HEK293 (cell line): ENCODE results near the gene FDX2.

Source experiments
- CTCF ChIA-PET: fragments of 350-600 bp; formaldehyde crosslinking; extraction: SDS; loops from one replicate; lab custom pipeline; 2021; ENCODE audit warnings: antibody characterized with exemption; lab: Yijun Ruan, JAX
- POLR2A ChIA-PET: fragments of 300-600 bp; formaldehyde crosslinking; extraction: SDS; loops from one replicate; lab custom pipeline; 2020; ENCODE audit warnings: antibody characterized with exemption, inconsistent platforms; lab: Yijun Ruan, JAX
- H3K27ac ChIP-seq: fragments of 200-500 bp; sonication (Bioruptor generic); 2 replicates; pipeline ENCODE4 v1.5.1; 2014; ENCODE audit warnings: low read depth, low read length, control low read depth, inconsistent platforms; ENCODE audit errors: extremely low read depth
- H3K36me3 ChIP-seq, 2 experiments: fragments of 200-500 bp in 1 of 2; sonication (Bioruptor generic) in 1 of 2; 1 replicate in 1 of 2; 2 replicates in 1 of 2; pipeline ENCODE4 v1.5.1; 2014 to 2017; ENCODE audit warnings: inconsistent platforms in 2 of 2, low read length in 2 of 2; ENCODE audit not compliant: control insufficient read depth in 2 of 2, insufficient read depth in 1 of 2
- H3K4me1 ChIP-seq: fragments of 200-500 bp; sonication (Bioruptor generic); 2 replicates; pipeline ENCODE4 v1.5.1; 2014; ENCODE audit warnings: mild to moderate bottlenecking, low read length, inconsistent platforms; ENCODE audit not compliant: control insufficient read depth, insufficient read depth
- H3K4me3 ChIP-seq: 2 replicates; pipeline ENCODE4 v1.5.1; 2011; ENCODE audit warnings: low read depth, mild to moderate bottlenecking, control low read depth, low read length, moderate library complexity
- H3K9me3 ChIP-seq: fragments of 200-500 bp; sonication (Bioruptor generic); 2 replicates; pipeline ENCODE4 v1.5.1; 2014; ENCODE audit warnings: low read depth, low read length, inconsistent platforms; ENCODE audit not compliant: control insufficient read depth, insufficient read depth
- KLF1 ChIP-seq: fragments of 450-650 bp; formaldehyde crosslinking; IDR thresholded peaks from 2 replicates; pipeline ENCODE4 v1.5.1; 2016; ENCODE audit warnings: missing biosample characterization, missing genetic modification characterization
- OSR2 ChIP-seq: fragments of 450-650 bp; formaldehyde crosslinking; IDR thresholded peaks from 2 replicates; pipeline ENCODE4 v1.5.1; 2016; ENCODE audit warnings: missing biosample characterization, missing genetic modification characterization
- SCRT2 ChIP-seq: fragments of 450-650 bp; formaldehyde crosslinking; IDR thresholded peaks from 2 replicates; pipeline ENCODE4 v1.5.1; 2016; ENCODE audit warnings: missing biosample characterization, missing genetic modification characterization
- TCF7L2 ChIP-seq: IDR thresholded peaks from 2 replicates; pipeline ENCODE4 v1.6.1; 2011; ENCODE audit warnings: low read depth, mild to moderate bottlenecking, inconsistent platforms, low read length, moderate library complexity, borderline replicate concordance
- ZBTB21 ChIP-seq: fragments of 450-650 bp; formaldehyde crosslinking; IDR thresholded peaks from 2 replicates; pipeline ENCODE4 v1.5.1; 2017; ENCODE audit warnings: missing biosample characterization, missing genetic modification characterization
- ZFP37 ChIP-seq: fragments of 450-650 bp; formaldehyde crosslinking; IDR thresholded peaks from 2 replicates; pipeline ENCODE4 v1.5.1; 2016; ENCODE audit warnings: missing biosample characterization, missing genetic modification characterization
- ZFP69B ChIP-seq: fragments of 450-650 bp; formaldehyde crosslinking; IDR thresholded peaks from 2 replicates; pipeline ENCODE4 v1.5.1; 2016; ENCODE audit warnings: missing biosample characterization, missing genetic modification characterization
- ZNF10 ChIP-seq: fragments of 450-650 bp; formaldehyde crosslinking; IDR thresholded peaks from 2 replicates; pipeline ENCODE4 v1.5.1; 2017; ENCODE audit warnings: missing biosample characterization, missing genetic modification characterization
- ZNF132 ChIP-seq: fragments of 450-650 bp; formaldehyde crosslinking; IDR thresholded peaks from 2 replicates; pipeline ENCODE4 v1.5.1; 2017; ENCODE audit warnings: missing biosample characterization, missing genetic modification characterization, borderline replicate concordance
- ZNF155 ChIP-seq: fragments of 450-650 bp; formaldehyde crosslinking; IDR thresholded peaks from 2 replicates; pipeline ENCODE4 v1.5.1; 2016; ENCODE audit warnings: missing biosample characterization, missing genetic modification characterization
- ZNF175 ChIP-seq: fragments of 450-650 bp; formaldehyde crosslinking; IDR thresholded peaks from 2 replicates; pipeline ENCODE4 v1.5.1; 2016; ENCODE audit warnings: missing biosample characterization, missing genetic modification characterization
- ZNF341 ChIP-seq: fragments of 450-650 bp; formaldehyde crosslinking; IDR thresholded peaks from 2 replicates; pipeline ENCODE4; 2016; ENCODE audit warnings: low read depth, missing biosample characterization, missing genetic modification characterization
- ZNF350 ChIP-seq: fragments of 450-650 bp; formaldehyde crosslinking; IDR thresholded peaks from 2 replicates; pipeline ENCODE4 v1.5.0; 2017; ENCODE audit warnings: missing biosample characterization, mild to moderate bottlenecking, missing genetic modification characterization
- ZNF354C ChIP-seq: fragments of 450-650 bp; formaldehyde crosslinking; IDR thresholded peaks from 2 replicates; pipeline ENCODE4 v1.5.1; 2016; ENCODE audit warnings: missing biosample characterization, missing genetic modification characterization, low read depth, borderline replicate concordance
- ZNF501 ChIP-seq: fragments of 450-650 bp; formaldehyde crosslinking; IDR thresholded peaks from 2 replicates; pipeline ENCODE4 v1.5.1; 2016; ENCODE audit warnings: missing biosample characterization, missing genetic modification characterization
- ZNF571 ChIP-seq: fragments of 450-650 bp; formaldehyde crosslinking; IDR thresholded peaks from 2 replicates; pipeline ENCODE4 v1.5.0; 2017; ENCODE audit warnings: missing biosample characterization, missing genetic modification characterization
- ZNF623 ChIP-seq: fragments of 450-650 bp; formaldehyde crosslinking; IDR thresholded peaks from 2 replicates; pipeline ENCODE4 v1.5.1; 2016; ENCODE audit warnings: missing biosample characterization, missing genetic modification characterization
- ZNF658 ChIP-seq: fragments of 450-650 bp; formaldehyde crosslinking; IDR thresholded peaks from 2 replicates; pipeline ENCODE4; 2016; ENCODE audit warnings: missing biosample characterization, missing genetic modification characterization
- ZNF677 ChIP-seq: fragments of 450-650 bp; IDR thresholded peaks from 2 replicates; pipeline ENCODE4 v1.5.0; 2018; ENCODE audit warnings: missing biosample characterization, mild to moderate bottlenecking, missing genetic modification characterization, moderate library complexity
- ZNF830 ChIP-seq: fragments of 450-650 bp; IDR thresholded peaks from 2 replicates; pipeline ENCODE4 v1.5.0; 2018; ENCODE audit warnings: missing biosample characterization, missing genetic modification characterization, low read depth, mild to moderate bottlenecking, moderate library complexity
- TF ChIP-seq, protein P1 (sequence below): fragments of 450-650 bp; formaldehyde crosslinking; IDR thresholded peaks from 2 replicates; pipeline ENCODE4 v1.5.1; 2016; ENCODE audit warnings: missing biosample characterization, missing genetic modification characterization, borderline replicate concordance
- TF ChIP-seq, protein P2 (sequence below): fragments of 450-650 bp; formaldehyde crosslinking; conservative IDR thresholded peaks from 2 replicates; pipeline ENCODE4 v1.5.1; 2016; ENCODE audit warnings: low read depth, missing biosample characterization, missing genetic modification characterization
- TF ChIP-seq, protein P3 (sequence below): fragments of 450-650 bp; IDR thresholded peaks from 2 replicates; pipeline ENCODE4 v1.5.1; 2018; ENCODE audit warnings: missing biosample characterization, mild to moderate bottlenecking, missing genetic modification characterization
- TF ChIP-seq, protein P4 (sequence below): fragments of 450-650 bp; formaldehyde crosslinking; IDR thresholded peaks from 2 replicates; pipeline ENCODE4 v1.5.1; 2016; ENCODE audit warnings: missing biosample characterization, missing genetic modification characterization

The FDX2 gene

DNA sequence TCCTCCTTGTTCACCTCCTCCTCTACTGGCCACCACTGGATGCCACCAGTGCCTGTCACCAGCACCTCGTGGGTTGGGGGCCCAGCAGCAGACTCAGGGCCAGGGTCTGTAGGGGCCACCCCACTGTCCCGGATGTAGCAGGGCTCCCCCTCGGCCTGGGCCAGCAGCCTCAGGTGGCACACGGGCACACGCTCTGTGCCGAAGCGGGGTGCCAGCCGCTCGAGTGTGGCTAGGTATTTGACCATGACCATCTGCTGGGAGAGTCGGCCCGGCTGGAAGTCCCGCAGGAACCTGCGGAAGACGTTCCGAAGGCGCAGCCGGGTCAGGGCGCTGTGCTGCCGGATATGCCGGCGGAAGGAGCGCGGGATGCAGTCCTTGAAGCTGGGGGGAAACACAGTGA is 49.7 kb upstream of the FDX2 start (continued):
- TF ChIP-seq ZNF175 (tag by site-specific recombination) (no peak), TCF7L2 (no peak), ZNF501 (tag by site-specific recombination) (no peak), ZNF155 (tag by site-specific recombination) (no peak), ZNF354C (tag by site-specific recombination) (no peak)
- TF ChIP-seq, protein P1, sequence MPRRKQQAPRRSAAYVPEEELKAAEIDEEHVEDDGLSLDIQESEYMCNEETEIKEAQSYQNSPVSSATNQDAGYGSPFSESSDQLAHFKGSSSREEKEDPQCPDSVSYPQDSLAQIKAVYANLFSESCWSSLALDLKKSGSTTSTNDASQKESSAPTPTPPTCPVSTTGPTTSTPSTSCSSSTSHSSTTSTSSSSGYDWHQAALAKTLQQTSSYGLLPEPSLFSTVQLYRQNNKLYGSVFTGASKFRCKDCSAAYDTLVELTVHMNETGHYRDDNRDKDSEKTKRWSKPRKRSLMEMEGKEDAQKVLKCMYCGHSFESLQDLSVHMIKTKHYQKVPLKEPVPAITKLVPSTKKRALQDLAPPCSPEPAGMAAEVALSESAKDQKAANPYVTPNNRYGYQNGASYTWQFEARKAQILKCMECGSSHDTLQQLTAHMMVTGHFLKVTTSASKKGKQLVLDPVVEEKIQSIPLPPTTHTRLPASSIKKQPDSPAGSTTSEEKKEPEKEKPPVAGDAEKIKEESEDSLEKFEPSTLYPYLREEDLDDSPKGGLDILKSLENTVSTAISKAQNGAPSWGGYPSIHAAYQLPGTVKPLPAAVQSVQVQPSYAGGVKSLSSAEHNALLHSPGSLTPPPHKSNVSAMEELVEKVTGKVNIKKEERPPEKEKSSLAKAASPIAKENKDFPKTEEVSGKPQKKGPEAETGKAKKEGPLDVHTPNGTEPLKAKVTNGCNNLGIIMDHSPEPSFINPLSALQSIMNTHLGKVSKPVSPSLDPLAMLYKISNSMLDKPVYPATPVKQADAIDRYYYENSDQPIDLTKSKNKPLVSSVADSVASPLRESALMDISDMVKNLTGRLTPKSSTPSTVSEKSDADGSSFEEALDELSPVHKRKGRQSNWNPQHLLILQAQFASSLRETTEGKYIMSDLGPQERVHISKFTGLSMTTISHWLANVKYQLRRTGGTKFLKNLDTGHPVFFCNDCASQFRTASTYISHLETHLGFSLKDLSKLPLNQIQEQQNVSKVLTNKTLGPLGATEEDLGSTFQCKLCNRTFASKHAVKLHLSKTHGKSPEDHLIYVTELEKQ (tag by site-specific recombination), result no peak

DNA sequence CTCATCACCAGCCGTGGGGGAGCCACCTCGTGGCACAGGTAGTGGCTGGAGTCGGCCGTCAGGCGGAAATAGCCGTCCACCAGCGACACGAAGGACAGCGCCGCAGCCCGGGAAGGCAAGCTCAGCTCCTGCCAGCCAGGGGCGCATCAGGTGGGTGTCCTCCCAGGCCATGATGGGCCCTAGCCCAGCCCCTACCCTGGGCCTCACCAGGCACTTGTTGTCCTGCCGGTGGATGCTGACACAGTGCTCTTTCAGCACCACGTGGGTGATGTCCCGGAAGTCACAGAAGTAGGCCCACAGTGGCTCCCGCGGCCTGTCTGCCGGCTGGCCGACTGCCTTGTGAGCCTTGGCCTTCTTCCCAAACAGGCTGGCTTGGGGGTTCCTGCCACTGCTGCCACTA is 48.8 kb upstream of the FDX2 start:
- POLR2A ChIA-PET, result no interaction called here
- Histone ChIP-seq H3K36me3 (peaks cover 22 to 81% of the 10 kb centered on the region in 2 experiments; a peak in 2 of 3 replicates), H3K27ac (no peak overlapping the region), H3K4me1 (no peaks in the 10 kb centered on the region), H3K9me3 (no peaks in the 10 kb centered on the region), H3K4me3 (no peak overlapping the region)
- no peak for TF ChIP-seq ZBTB21 (tag by site-specific recombination)
- TF ChIP-seq ZNF350 (tag by site-specific recombination), result no peak
- TF ChIP-seq ZNF830, result no peak
- TF ChIP-seq SCRT2, result peak; percentile 67
- CTCF ChIA-PET, result no interaction called here

DNA sequence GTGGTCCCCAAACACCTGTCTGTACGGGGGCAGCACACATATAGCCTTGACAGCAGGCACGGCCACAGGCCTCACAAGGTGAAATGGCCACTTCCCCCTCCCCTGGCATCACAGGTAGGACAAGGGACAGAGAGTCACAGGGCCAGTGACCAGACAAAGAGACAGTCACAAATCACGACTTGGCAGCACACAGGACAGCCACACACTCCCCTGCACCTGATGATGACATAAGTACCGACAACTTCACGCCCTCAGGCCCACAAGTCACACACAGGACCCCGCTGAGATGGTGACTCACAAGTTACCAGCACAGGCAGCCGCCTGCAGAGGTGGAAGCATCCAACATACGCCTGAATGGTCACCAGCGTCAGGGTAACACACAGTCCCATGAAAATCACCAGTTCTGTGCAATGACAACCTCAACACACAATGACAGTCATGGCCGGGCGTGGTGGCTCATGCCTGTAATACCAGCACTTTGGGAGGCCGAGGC is 48.0 kb upstream of the FDX2 start:
- no peak overlapping the region for H3K27ac ChIP-seq
- H3K9me3 ChIP-seq, result no peaks in the 10 kb centered on the region
- ChIA-PET CTCF (no interaction called here), POLR2A (interaction anchor here (0.7 to 1.2 kb wide), 2 partner anchors 10 to 30 kb away, joined by 3 to 5 read pairs; partner anchors contain the start of gene RAVER1)
- H3K4me1 ChIP-seq, result no peaks in the 10 kb centered on the region
- no peak overlapping the region for H3K4me3 ChIP-seq
- peaks cover 21 to 79% of the 10 kb centered on the region in 2 experiments; a peak in 2 of 3 replicates for H3K36me3 ChIP-seq
- TF ChIP-seq OSR2 (tag by site-specific recombination), result no peak
- TF ChIP-seq ZFP69B (tag by site-specific recombination), result peak; percentile 54; the same call in 1 of the 2 replicates
- TF ChIP-seq ZNF623 (tag by site-specific recombination), result no peak
- TF ChIP-seq, protein P2, sequence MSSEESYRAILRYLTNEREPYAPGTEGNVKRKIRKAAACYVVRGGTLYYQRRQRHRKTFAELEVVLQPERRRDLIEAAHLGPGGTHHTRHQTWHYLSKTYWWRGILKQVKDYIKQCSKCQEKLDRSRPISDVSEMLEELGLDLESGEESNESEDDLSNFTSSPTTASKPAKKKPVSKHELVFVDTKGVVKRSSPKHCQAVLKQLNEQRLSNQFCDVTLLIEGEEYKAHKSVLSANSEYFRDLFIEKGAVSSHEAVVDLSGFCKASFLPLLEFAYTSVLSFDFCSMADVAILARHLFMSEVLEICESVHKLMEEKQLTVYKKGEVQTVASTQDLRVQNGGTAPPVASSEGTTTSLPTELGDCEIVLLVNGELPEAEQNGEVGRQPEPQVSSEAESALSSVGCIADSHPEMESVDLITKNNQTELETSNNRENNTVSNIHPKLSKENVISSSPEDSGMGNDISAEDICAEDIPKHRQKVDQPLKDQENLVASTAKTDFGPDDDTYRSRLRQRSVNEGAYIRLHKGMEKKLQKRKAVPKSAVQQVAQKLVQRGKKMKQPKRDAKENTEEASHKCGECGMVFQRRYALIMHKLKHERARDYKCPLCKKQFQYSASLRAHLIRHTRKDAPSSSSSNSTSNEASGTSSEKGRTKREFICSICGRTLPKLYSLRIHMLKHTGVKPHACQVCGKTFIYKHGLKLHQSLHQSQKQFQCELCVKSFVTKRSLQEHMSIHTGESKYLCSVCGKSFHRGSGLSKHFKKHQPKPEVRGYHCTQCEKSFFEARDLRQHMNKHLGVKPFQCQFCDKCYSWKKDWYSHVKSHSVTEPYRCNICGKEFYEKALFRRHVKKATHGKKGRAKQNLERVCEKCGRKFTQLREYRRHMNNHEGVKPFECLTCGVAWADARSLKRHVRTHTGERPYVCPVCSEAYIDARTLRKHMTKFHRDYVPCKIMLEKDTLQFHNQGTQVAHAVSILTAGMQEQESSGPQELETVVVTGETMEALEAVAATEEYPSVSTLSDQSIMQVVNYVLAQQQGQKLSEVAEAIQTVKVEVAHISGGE (tag by site-specific recombination), result no peak
- TF ChIP-seq ZNF341 (tag by site-specific recombination), result no peak
- peak; percentile 99 for TF ChIP-seq ZNF10
- TF ChIP-seq, protein P3, sequence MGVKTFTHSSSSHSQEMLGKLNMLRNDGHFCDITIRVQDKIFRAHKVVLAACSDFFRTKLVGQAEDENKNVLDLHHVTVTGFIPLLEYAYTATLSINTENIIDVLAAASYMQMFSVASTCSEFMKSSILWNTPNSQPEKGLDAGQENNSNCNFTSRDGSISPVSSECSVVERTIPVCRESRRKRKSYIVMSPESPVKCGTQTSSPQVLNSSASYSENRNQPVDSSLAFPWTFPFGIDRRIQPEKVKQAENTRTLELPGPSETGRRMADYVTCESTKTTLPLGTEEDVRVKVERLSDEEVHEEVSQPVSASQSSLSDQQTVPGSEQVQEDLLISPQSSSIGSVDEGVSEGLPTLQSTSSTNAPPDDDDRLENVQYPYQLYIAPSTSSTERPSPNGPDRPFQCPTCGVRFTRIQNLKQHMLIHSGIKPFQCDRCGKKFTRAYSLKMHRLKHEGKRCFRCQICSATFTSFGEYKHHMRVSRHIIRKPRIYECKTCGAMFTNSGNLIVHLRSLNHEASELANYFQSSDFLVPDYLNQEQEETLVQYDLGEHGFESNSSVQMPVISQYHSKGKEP, result no peak
- no peak for TF ChIP-seq ZNF658 (tag by site-specific recombination)
- no peak for TF ChIP-seq ZNF132 (tag by site-specific recombination)
- TF ChIP-seq ZNF571 (tag by site-specific recombination), result no peak
- TF ChIP-seq ZFP37 (tag by site-specific recombination), result no peak
- TF ChIP-seq ZNF677, result no peak
- TF ChIP-seq, protein P4, sequence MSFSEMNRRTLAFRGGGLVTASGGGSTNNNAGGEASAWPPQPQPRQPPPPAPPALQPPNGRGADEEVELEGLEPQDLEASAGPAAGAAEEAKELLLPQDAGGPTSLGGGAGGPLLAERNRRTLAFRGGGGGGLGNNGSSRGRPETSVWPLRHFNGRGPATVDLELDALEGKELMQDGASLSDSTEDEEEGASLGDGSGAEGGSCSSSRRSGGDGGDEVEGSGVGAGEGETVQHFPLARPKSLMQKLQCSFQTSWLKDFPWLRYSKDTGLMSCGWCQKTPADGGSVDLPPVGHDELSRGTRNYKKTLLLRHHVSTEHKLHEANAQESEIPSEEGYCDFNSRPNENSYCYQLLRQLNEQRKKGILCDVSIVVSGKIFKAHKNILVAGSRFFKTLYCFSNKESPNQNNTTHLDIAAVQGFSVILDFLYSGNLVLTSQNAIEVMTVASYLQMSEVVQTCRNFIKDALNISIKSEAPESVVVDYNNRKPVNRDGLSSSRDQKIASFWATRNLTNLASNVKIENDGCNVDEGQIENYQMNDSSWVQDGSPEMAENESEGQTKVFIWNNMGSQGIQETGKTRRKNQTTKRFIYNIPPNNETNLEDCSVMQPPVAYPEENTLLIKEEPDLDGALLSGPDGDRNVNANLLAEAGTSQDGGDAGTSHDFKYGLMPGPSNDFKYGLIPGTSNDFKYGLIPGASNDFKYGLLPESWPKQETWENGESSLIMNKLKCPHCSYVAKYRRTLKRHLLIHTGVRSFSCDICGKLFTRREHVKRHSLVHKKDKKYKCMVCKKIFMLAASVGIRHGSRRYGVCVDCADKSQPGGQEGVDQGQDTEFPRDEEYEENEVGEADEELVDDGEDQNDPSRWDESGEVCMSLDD (tag by site-specific recombination), result no peak
- no peak for TF ChIP-seq KLF1 (tag by site-specific recombination)
